A549 treated with CpdA at 1 μM for 4 hours (cell line): ENCODE results near the gene MANF. TPM values are rescaled to one million over a fixed set of nuclear protein-coding genes. Genes with fewer than 3 reads are reported as not detected.

ENCODE experiments used
- total RNA-seq: library from RNA; stranded (reverse); fragments of 200-300 nt; extraction: Qiagen RNA extraction; gene quantifications from 5 replicates; pipeline ENCODE4 v1.2.3, GENCODE V29; 2022; ENCODE audit warnings: low read depth

The MANF gene
- 115 to 163 TPM (median 153 TPM) in 5 replicates for total RNA-seq

DNA sequence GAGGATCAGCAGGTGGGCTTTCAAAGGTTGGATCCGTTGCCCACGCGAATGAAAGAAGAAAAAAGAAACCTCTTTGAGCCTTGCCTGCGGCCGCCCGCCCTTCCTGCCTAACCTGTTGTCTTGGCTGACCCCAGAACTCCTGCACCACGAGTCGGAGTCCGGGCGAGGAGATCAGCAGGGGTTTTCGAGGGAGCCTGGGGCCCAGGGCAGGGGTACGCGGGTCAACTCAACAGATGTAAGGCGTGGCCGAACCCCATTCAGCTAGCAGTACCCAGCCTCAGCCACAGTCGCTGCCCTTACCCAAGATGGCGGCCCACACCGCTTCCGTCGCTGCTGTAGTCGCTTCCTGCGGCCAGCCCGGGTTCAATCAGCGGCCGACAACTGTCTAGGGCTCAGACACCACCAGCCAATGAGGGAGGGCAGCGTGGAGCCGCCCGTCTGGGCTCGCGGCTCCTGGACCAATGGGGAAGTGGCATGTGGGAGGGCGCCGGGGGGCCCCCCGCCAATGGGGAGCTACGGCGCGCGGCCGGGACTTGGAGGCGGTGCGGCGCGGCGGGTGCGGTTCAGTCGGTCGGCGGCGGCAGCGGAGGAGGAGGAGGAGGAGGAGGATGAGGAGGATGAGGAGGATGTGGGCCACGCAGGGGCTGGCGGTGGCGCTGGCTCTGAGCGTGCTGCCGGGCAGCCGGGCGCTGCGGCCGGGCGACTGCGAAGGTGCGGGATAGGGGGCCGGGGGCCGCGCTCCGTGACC, at the start of gene MANF:
TSS of gene MANF (plus strand) at position 566 of the 748 bp plus-strand sequence. CDS start at position 618, 52 bp downstream.

DNA sequence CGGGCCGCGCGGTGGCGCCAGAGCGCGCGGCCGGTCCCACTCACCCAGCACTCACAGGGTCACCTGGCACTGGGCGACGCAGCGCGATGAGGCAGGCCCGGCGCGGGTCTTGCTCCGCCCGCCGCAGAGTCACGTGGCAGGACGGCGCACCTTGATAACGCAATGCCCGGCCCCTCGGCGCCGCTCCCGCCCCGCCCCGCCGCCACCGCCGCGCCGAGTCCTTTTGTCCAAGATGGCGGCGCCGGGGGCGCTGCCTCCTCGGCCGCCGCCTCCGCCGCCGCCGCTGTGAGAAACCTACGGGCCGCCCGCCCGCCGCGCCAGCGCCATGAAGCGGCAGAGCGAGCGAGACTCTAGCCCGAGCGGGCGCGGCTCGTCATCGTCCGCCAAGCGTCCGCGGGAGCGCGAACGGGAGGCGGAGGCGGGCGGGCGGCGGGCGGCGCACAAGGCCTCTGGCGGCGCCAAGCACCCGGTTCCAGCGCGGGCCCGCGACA, 6.0 kb downstream of the MANF start, which contains the start of gene RBM15B:
TSS of gene RBM15B (plus strand) at position 211 of the 491 bp plus-strand sequence. CDS start at position 326, 115 bp downstream.

Other genes with a start within 250 kb of the MANF start
- 17.6 to 21.2 TPM (median 20.3 TPM) in 5 replicates for gene RBM15B, start 6.0 kb downstream of the MANF start, total RNA-seq
- 13.3 to 15.7 TPM (median 13.9 TPM) in 5 replicates for gene DCAF1, start 114.7 kb downstream of the MANF start, total RNA-seq
- 3.5 to 5.6 TPM (median 4.0 TPM) in 5 replicates for gene RAD54L2, start 153.4 kb downstream of the MANF start, total RNA-seq